Bronchial epithelial cell (primary cell): ENCODE measurements around the gene SNAP25. TPM values are rescaled to one million over a fixed set of nuclear protein-coding genes. Genes with fewer than 3 reads are reported as not detected.

Experiments
- DNase-seq: peaks from one replicate; pipeline ENCODE4 v3.0.0-alpha.2; 2010; ENCODE audit warnings: low read depth
- FAIRE-seq: peaks from 2 replicates; lab custom pipeline; 2011; peaks lifted over from hg19 to GRCh38; lab: Jason Lieb, UNC
- H3K27me3 ChIP-seq: 2 replicates; pipeline ENCODE4 v1.5.1; 2011; ENCODE audit warnings: low read length; ENCODE audit not compliant: control insufficient read depth, insufficient read depth
- H3K36me3 ChIP-seq: 2 replicates; pipeline ENCODE4 v1.5.1; 2011; ENCODE audit warnings: low read length; ENCODE audit not compliant: control insufficient read depth, insufficient read depth
- H3K4me3 ChIP-seq: 2 replicates; pipeline ENCODE4 v1.5.1; 2011; ENCODE audit warnings: mild to moderate bottlenecking, low read depth, low read length, control low read depth
- CTCF ChIP-seq: IDR thresholded peaks from 2 replicates; pipeline ENCODE4 v1.5.1; 2011; ENCODE audit warnings: mild to moderate bottlenecking, moderate library complexity, low read length, control low read depth, inconsistent platforms; ENCODE audit not compliant: insufficient read depth, severe bottlenecking
- total RNA-seq: library from RNA; depleted of rRNA; stranded (reverse); fragments of >200 nt; gene quantifications from 2 replicates; pipeline ENCODE4 v1.2.1, GENCODE V29; 2014

The SNAP25 gene
- total RNA-seq, 1 donor from 2014 or later: not detected

- no peak for TF ChIP-seq CTCF
- Histone ChIP-seq H3K36me3 (no peaks in the 10 kb centered on the region), H3K4me3 (no peak overlapping the region), H3K27me3 (no peaks in the 10 kb centered on the region)
- FAIRE-seq: no peak
- DNase-seq: no peak
Measured at GRCh38 chr20:10174400-10174799, 44.2 kb upstream of the SNAP25 start.

GRCh38 chr20:10177326-10177725 lies 41.3 kb upstream of the SNAP25 start:
- no peak for TF ChIP-seq CTCF
- H3K36me3 ChIP-seq: no peaks in the 10 kb centered on the region
- FAIRE-seq (no peak), DNase-seq (no peak)
- no peaks in the 10 kb centered on the region for H3K27me3 ChIP-seq
- H3K4me3 ChIP-seq: no peak overlapping the region

- FAIRE-seq (no peak), DNase-seq (no peak)
- H3K36me3 ChIP-seq: no peaks in the 10 kb centered on the region
- H3K4me3 ChIP-seq: no peak overlapping the region
- H3K27me3 ChIP-seq: no peaks in the 10 kb centered on the region
- no peak for TF ChIP-seq CTCF
Measured at GRCh38 chr20:10178091-10178490, 40.5 kb upstream of the SNAP25 start.

GRCh38 chr20:10178727-10179313 lies 39.8 kb upstream of the SNAP25 start:
- Histone ChIP-seq H3K27me3 (no peaks in the 10 kb centered on the region), H3K36me3 (no peaks in the 10 kb centered on the region), H3K4me3 (no peak overlapping the region)
- FAIRE-seq: no peak
- TF ChIP-seq CTCF: no peak
- peak; percentile 64 for DNase-seq

DNA sequence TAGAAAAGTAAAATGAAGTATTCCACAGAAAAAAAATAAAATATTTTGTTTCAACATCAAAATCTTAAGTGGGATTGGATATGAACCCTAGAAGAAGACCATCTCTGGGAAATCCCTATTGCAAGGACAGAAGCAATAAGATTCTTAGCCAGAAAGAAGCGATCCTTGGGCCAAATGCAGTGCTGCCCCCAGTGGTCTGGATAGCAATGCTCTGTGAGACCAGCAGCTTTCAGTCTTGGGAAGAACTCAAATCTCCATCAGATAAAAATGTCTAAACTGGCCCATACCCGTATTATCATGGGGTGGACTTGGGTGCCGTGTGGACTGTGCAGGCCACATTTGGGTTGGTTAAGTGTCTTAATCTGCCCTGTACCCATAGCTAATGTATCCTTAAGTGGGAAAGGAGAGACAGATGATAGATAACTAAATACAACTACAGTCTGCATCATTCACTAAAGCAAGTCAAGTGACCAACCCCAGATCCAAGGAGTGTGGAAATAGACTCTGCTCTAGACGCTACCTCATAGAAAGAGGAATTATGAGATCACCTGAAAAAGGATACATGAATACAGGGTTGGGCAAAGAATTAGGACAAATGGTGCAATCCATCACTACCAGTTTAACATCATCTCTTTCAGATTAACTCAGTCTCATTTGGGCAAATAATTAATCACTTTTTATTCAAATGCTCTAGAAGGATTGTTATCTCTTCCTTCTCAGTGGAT lies 38.9 kb upstream of the SNAP25 start:
- FAIRE-seq (no peak), DNase-seq (no peak)
- H3K27me3 ChIP-seq: no peaks in the 10 kb centered on the region
- peak; percentile 22 for TF ChIP-seq CTCF
- no peak overlapping the region for H3K4me3 ChIP-seq
- no peaks in the 10 kb centered on the region for H3K36me3 ChIP-seq
